Fibroblast of skin of back (primary cell): ENCODE results near the gene MIEF1. TPM values are rescaled to one million over a fixed set of nuclear protein-coding genes. Genes with fewer than 3 reads are reported as not detected.

ENCODE experiments used
- DNase-seq: peaks from one replicate; pipeline ENCODE4 v3.0.0-alpha.2; 2013
- polyA plus RNA-seq, 2 experiments: library from polyadenylated mRNA; unstranded; fragments of 120-200 nt; gene quantifications; one replicate each; pipeline ENCODE4 v1.2.1, GENCODE V29; 2013; ENCODE audit not compliant: insufficient read length in 2 of 2

The MIEF1 gene
- polyA plus RNA-seq (2013, experiment 1 of 2; ENCODE audit: insufficient read length) = 22.3 TPM
- polyA plus RNA-seq (2013, experiment 2 of 2; ENCODE audit: insufficient read length) = 14.2 TPM

- DNase-seq = peak; percentile 96
Observed at GRCh38 chr22:39502109-39502788, at the start of gene MIEF1. Gene MIEF1, plus strand, starts transcription at chr22:39502290. Its CDS starts 9,005 bp downstream, at chr22:39511295.

- DNase-seq = no peak
Observed at GRCh38 chr22:39452740-39453040, 49.4 kb upstream of the MIEF1 start.

- no peak for DNase-seq
Observed at GRCh38 chr22:39453765-39454378, 48.2 kb upstream of the MIEF1 start.

- DNase-seq = no peak
Observed at GRCh38 chr22:39454385-39454871, 47.7 kb upstream of the MIEF1 start.

- DNase-seq = no peak
Observed at GRCh38 chr22:39456522-39457197, 45.4 kb upstream of the MIEF1 start, which contains the start of gene MGAT3. Gene MGAT3, plus strand, starts transcription at chr22:39457012. Its CDS starts 30,336 bp downstream, at chr22:39487348.

GRCh38 chr22:39457198-39457555 lies 44.9 kb upstream of the MIEF1 start:
- no peak for DNase-seq

GRCh38 chr22:39457556-39458443 lies 44.3 kb upstream of the MIEF1 start:
- no peak for DNase-seq

GRCh38 chr22:39458444-39459083 lies 43.5 kb upstream of the MIEF1 start:
- no peak for DNase-seq

- no peak for DNase-seq
Observed at GRCh38 chr22:39459681-39460080, 42.4 kb upstream of the MIEF1 start.

- DNase-seq = no peak
Observed at GRCh38 chr22:39462443-39463221, 39.5 kb upstream of the MIEF1 start.

GRCh38 chr22:39463277-39463676 lies 38.8 kb upstream of the MIEF1 start:
- DNase-seq = no peak

GRCh38 chr22:39463931-39464390 lies 38.1 kb upstream of the MIEF1 start:
- no peak for DNase-seq

- DNase-seq = no peak
Observed at GRCh38 chr22:39466228-39467006, 35.7 kb upstream of the MIEF1 start.

- no peak for DNase-seq
Observed at GRCh38 chr22:39467390-39467895, 34.6 kb upstream of the MIEF1 start.

GRCh38 chr22:39468487-39469325 lies 33.4 kb upstream of the MIEF1 start:
- no peak for DNase-seq

GRCh38 chr22:39469326-39469680 lies 32.8 kb upstream of the MIEF1 start:
- no peak for DNase-seq

- DNase-seq = no peak
Observed at GRCh38 chr22:39469681-39470450, 32.2 kb upstream of the MIEF1 start.
